Measurements from ENCODE around the gene COX6A1.
"Not testable (repeated sequence)": the region's sequence is repeated elsewhere in the genome, so short reads cannot be mapped to it uniquely, and the experiment has no call there.

COX6A1 gene

DNA sequence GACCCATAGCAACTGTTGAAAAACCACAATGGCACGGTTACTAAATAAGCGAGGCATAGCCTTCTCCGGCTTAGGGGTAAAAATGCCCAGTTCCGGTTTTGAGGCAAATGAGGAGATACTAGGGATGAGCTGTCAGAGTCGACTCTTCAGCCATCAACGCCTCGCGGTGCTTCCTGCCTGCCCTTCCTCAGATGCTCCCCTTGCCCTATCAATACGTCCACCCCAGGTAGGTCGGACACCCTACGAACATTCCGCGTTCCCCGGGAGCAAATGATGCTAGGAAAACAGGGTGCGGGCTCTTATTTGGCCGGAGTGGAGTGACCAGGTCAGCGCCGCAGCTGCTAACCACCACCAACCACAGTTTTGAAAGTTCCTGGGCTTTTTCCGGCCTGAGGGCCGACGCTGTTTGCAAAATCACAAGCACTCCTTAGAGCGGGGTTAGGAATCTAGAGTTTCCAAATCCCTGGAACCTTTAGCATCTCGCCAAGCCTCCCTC lies 30.5 kb downstream of the COX6A1 start:
- DNase-seq, result no peak

DNA sequence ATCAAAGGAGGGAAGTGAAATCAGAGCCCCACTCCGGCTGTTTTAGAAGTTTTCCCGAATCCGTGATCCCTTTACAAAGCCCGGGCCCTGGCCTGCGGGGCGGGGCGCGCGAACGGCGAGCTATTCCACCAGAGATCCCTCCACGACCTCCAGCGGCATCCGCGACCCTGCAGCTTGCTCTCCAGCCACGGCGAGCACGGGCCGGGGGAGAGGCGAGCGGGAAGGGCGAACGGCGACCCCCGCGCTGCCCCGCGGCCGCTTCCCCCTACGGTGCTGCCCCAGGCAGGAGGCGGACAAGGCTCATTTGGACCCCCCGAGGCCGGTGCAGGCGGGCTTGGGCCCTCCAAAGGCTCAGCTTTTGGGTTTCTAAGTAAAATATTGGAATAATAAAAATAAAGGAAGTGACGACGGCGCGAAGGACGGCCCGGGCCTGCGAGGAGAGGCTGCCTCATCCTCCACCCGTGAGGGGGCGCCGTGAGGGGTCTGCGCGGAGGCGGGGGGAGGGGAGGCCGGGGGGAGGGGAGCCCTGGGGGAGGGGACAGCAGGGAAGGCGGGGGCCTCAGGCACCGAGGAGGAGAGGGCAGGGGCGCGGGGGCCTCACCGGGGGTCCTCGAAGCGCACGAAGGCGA lies 31.0 kb downstream of the COX6A1 start:
- no peak for DNase-seq

DNA sequence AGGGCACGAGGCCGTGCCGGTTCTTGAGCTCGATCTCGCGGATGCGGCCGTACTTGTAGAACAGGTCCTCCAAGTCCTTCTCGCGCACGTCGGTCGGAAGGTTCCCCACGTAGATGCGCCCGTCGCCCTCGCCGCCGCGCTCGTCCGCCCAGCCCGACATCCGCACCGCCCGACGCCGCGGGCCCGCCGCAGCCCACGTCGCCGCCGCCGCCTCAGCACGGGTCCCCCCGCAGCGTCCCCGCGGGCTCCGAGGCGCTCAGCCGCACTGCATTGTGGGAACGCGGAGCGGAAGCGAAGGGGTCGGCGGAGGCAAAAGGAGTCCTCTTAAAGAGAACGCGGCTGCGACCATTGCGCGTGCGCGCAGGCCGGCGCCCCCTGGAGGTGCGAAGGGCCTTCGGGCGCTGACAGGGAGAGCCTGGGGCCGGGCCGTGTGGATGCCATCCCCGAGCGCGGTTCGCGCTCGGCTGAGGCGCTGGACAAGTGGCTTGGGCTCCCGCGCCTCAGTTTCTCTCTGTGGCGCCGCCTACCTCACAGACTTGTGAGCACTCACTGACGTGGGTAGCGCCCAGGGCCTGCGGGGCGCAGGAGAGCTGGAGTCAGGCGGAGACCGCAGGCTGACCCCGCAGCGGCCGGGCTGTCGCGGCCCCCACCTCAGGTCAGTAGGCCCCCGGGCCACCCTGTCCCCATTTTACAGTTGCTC lies 31.7 kb downstream of the COX6A1 start, which contains the start of gene SRSF9:
TSS of gene SRSF9 (minus strand) at position 299 of the 700 bp plus-strand sequence. CDS start at position 160, 139 bp downstream.
- DNase-seq, result peak in 1 of 2 experiments; percentile 74

DNA sequence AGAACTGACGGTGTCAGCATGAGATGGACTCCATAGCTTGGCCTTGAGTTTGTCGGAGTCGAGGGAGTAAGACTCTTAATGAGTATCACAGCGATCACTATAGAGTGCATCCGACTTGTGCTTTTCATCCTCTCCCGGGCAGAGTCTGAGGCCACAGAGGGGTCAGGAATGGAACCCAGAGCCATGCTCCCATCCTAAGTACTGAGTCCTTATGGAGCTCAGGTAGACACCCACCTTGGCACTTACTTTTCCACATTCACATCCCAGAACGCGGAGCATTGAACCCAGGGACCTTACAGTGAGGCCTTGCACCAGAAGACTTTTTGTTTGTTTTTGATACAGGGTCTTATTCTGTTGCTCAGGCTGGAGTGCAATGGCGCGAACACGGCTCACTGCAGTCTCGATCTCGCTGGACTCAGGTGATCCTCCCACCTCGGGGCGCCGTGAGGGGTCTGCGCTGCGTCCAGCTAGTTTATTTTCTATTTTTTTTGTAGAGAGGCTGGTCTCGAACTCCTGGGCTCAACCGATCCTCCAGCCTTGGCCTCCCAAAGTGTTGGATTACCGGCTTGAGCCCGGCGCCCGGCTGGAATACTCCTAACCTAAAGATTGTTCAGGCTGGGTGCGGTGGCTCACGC lies 32.4 kb downstream of the COX6A1 start:
- DNase-seq, result no peak

DNA sequence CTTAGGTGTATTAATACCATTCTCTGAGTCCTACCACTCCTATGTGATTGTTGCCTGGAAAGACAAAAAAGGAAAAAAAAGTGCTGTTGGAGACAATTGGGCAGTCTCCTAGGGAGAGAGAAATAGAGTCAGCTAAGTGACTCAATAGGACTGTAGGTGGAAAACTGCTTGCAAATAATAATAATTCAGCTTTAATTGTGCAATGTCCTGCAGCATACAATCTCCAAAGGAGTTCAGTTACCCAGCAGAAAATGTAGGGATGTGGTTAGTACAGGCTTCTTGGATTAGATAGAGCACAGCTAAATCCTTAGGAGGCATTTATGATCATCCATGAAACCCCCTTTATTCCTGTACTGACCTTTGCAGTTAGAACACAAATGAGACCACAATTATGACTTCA lies 34.6 kb downstream of the COX6A1 start:
- no peak for DNase-seq

DNA sequence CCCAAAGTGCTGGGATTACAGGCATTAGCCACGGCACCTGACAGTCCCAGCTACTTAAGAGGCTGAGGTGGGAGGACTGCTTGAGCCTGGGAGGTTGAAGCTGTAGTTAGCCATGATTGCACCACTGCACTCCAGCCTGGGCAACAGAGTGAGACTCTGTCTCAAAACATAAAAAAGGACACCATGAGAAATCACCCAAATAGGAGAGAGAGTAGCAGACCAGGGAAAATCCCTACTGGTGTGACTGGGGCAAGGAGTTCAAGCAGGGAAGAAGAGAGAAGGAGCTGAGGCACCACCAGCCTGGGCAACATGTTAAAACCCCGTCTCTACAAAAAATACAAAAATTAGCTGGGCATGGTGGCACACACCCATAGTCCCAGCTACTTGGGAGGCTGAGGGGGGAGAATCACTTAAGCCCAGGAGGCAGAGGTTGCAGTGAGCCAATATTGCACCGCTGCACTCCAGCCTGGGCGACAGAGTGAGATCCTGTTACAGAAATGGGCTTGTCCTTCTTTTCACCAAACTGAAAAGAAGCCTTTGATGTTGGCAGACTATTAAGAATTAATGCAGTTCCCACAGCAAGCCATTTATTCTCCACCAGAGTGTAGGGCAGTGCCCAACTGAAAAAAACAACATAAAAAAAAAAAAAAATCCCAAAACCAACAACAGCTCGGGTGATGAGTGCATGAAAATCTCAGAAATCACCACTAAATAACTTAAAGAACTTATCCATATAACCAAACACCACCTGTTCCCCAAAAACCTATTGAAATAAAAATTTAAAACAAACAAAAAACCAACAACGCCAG lies 36.1 kb downstream of the COX6A1 start:
- no peak for DNase-seq

DNA sequence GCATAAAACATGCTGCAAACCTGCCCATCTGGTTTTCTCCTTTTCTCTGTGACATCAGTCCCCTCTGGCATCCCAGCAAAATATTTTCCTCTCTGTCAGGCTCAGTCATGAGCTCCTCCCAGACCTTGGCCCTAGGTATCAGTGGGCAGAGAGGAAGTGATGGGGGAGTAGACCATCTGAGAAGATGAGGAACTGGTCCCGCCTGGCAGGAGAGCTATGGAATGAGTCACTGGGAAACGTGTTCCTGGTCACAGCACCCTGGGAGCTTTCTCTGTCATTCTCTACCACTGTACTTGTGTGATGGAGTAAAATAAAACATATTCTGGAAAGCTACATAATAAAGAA lies 36.7 kb downstream of the COX6A1 start:
- DNase-seq, result no peak

DNA sequence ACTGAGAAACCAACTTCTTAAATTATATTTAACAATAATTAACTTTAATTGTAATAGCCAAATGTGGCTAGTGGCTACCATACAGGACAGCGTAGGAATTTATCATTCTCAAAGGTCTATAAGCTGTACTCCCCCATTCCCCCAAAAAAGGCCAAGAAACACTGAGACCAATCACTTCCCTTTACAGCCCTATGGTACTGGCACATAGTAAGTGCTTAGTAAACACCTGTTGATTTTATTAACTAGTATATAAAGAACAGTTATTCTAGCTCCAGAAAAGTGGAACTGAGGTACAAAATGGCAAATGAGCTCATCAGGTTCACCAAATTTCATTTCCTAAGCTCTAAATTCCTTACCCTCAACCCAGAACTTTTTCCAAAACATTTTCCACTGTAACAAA lies 37.7 kb downstream of the COX6A1 start:
- DNase-seq, result no peak

DNA sequence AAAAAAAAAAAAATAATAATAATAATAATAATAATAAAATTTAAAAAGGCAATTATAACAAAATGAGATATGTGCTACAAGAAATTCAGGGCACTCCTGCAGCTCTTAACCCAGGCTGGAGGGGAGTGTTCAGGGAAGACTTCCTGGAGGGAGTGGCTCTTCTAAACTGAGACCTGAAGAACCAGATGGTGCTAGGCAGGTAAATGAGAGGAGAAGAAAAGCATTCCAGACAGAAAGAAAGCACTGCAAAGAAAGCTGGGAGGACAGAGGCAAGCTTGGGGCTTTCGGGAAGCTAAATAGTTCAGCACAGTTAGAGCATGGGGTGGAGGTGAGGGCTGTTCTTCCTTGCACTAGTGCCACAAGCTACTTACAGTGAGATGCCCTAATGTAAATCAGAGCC lies 41.5 kb downstream of the COX6A1 start:
- DNase-seq, result no peak

DNA sequence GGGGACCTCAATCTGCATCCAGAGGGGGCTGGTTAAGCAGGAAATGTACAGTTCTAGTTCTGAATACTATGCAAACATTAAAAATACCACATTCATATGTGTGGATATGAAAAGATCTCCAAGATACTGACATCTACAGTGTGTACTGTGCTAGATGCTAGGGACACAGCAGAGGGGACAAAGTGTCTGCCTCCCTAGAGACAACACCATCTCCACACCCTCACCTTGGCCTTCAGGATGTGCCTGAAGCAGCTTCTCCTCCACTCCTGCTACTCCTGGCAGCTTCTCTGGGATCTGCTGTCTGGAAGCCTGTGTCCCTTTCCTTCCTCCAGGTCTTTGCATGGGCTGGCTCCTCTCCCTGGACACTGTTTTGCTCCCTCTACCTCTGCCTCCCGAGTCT lies 42.3 kb downstream of the COX6A1 start:
- no peak for DNase-seq

DNA sequence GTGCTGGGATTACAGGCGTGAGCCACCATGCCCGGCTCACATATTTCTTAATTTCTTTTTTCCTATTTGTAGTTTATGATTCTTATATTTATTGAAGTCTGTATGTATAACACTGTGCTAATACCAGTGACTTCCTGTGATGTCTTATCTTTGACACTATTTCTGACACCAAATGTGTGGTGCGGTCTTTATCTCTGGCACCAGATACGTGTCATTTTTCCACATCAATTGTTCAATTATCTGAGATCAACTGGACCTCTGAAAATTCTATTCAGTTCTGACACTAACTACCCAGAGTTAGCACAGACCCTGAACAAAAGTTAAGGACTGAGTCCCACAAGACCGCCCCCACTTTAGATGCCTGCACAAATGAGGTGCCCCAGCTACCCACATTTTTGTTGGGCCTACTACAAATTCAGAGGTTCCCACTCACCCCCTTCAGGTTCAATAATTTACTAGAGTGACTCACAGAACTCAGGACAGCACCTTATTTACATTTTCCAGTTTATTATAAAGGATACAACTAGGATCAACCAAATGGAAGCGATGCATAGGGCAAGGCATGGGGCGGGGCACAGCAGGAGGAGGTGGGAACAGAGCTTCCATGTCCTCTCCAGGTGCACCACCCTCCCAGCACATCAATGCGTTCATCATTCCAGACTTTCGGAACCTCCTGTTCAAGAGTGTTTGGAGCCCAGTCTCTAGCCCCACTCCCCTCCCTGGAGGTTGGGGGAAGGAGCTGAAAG lies 43.3 kb downstream of the COX6A1 start:
- no peak for DNase-seq

DNA sequence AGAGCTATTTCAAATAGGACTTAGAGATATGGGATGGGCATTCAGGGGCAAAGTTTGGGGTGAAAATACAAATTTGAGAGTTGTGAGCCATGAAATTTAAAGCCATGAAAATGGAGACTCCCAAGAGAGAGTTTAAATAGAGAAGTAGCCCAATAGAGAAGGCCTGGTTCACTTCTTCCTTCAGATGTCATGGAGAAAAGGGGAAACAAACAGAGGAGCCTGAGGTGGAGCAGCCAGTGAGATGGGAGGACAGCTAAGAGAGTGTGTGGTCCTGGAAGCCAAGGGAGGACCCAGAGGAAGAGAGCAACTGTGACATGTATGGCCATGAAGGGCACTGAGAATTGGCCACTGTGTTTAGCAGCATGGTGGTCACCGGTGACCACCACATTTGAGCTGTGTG lies 45.7 kb downstream of the COX6A1 start:
- no peak for DNase-seq

DNA sequence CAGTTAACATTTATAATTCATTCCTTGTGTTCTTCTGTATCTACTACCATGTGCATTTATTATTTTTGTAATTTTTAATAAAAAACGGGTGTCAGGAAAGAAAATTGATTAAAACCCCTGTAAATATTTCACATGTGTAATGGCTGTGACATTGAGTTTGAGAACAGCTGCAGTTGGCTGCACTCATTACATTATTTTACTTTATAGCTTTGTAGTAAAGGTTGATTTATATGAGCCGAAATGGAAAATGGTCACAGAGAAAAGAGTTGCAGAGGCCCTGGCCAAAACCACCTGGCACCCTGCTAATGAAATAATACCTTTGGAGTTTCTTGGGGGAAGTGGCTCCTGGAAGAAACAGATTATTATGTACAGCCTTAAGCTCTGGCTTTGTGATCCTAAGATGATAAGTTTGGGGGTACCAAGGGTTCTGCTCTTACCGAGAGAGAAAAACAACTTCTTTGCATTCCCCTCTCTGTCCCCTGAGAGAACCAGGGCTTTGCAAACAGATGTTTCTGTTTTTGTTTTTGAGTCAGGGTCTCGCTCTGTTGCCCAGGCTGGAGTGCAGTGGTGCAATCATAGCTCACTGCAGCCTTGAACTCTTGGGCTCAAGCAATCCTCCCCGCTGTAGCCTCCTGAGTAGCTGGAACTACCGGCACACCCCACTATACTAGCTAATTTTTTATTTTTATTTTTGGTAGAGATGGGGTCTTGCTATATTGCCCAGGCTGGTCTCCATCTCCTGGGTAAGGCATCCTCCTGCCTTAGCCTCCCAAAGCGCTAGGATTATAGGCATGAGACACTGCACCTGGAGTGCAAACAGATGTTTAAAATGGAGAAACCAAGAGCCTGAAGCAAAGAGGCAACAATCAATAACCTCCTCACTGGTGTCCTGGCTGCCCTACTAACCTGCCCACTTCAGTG lies 48.3 kb downstream of the COX6A1 start:
- no peak for DNase-seq

DNA sequence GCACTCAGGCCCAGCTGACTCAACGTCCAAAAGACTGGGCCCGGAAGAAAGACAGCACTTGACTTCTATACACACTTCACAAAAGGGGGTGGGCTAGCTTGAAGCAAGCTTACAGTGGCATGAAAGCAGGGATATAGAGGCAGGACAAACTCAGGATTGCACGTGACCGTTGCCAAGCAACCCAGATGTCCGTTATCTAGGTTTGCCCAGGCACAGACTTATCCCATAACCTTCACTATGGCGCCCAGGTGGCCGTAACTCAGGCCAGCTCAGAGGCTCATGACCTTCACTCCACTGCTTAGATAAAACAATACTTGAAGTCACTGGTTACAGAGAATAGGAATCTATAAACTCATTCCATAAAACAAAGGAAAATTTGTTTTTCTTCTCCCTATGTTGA lies 49.6 kb downstream of the COX6A1 start:
- DNase-seq, result not testable (repeated sequence)

DNA sequence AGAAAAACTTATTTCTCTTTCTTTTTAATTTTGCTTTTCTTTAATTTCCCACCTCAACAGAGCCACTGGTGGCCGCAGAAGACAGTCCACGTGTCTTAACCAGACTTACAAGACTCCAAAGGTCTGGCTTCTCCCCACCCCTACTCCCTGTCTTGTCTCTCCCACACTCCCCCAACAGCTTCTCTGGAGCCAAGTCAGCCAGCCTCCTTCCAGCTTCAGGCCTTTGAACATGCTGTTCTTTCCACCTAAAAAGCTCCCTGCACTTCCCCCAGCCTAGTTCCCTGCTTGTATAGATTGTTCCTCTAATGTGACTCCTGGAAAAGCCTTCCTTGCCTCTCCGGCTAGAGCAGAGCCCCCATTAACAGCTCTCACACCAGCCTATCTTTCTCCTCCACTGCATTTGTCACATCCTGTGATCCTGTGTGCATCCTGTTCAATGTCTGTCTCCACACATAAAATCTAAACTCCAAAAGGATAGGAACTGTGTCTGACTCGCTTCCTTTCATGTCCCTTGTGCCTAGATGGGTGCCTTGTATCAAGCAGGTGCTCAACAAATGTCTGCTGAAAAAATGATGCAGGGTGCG lies 50.2 kb downstream of the COX6A1 start:
- DNase-seq, result no peak

DNA sequence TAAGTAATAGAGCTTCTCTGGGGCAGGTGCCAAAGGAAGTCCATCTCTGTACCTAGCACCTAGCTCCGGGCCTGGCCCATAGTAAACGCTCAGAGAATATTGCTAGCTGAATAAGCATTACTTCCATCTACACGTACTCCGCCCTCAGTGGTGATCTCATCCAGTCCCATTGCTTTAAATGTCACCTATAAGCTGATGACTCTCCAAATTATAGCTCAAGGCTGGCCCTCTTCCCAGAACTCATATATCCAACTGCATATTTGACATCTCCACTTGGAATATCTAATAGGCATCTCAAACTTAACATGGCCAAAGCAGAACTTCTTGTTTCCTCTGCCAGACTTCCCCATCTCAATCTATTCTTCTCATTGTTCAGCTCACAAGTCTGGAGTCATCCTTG lies 51.1 kb downstream of the COX6A1 start:
- DNase-seq, result no peak

DNA sequence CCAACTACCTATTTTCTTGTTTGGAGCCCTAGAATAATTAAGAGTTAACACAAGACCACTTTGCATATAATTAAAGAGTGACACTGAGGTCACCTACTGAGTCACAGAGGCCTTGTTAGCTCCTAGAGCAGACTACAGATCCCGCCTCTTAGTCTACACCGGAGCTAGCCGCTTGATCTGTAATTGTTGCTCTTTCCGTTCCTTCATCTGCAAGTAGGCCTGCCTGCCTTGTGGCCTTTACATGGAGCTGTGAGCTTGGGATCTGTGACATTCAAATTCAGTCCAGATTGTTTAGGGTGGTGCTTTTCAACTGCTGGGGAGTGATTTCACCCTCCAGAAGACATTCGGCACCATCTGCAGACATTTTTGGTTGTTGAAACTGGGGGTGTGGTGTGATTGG lies 52.4 kb downstream of the COX6A1 start:
- DNase-seq, result no peak
